HG02938 (cell line): ENCODE results near the gene EPB41L5.
"Not testable (repeated sequence)": the region's sequence is repeated elsewhere in the genome, so short reads cannot be mapped to it uniquely, and the experiment has no call there.

Experiments
- ATAC-seq: cut with Tn5 transposase; IDR thresholded peaks from one replicate; pipeline ENCODE4 v1.9.1; 2021; ENCODE audit warnings: mild to moderate bottlenecking, moderate library complexity; ENCODE audit not compliant: unreplicated experiment

Gene EPB41L5

DNA sequence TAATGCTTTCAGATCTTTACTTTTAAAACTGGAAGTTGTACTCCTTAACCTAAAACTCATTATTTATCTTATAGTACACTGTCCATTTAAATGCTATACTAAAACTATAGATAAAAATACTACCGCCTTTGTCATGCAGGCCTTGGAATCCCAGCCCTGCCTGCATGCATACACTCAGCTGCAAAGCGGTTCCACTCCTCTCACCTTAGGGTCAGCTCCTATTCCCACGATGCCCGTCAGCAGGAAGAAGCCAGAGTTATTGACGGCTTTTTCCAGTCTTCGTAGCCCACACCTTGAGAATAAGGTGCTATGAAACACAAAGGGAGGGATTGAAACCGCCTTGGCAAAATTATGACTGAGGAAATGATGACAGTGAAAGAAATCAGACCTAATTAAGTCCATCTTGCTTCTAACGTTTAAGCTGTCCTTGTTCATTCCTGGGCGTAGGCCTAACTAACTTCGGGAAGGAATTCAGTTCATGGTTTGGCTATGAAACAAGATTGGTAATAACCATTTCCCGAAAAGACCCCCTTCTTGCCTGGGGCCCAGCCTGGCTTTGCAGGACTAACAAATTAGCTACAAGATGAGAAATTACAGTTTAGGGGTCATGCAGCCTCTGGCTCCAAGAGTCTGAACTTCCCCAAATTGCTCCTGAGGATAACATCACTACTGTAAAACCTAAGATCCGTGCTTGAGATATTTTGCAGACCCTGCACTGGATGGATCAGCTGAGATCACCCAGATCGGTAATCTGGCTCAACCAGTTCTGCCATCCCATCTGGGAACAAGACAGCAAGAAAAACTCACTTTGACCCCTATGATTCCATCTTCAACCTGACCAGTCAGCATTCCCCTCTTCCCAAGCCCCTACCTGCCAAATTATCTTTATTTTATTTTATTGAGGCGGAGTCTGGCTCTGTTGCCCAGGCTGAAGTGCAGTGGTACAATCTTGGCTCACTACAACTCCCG is 17.1 kb downstream of the EPB41L5 start:
- no peak for ATAC-seq

GRCh38 chr2:120032297-120032696 is 19.4 kb downstream of the EPB41L5 start:
- ATAC-seq = no peak

DNA sequence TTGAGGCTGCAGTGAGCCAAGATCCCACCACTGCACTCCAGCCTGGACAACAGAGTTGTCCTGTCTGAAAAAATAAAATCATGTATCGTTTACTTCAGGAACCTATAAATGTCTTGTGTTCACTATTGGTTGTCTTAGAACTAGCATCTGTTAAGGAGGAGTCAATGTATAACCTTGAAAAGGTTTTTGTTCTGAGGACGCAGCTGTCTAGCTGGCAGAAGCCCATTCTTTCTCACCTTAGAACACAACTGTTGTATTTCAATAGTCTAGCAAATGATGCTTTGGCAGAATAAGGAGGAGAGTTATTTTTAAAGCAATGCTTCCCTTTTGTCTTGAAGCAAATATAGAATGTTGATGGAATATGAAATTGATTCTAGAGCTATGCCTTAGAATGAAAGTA is 21.1 kb downstream of the EPB41L5 start:
- no peak for ATAC-seq

- ATAC-seq = no peak
Observed at GRCh38 chr2:120034621-120035020, 21.7 kb downstream of the EPB41L5 start.

- no peak for ATAC-seq
Observed at GRCh38 chr2:120036145-120036544, 23.3 kb downstream of the EPB41L5 start.

DNA sequence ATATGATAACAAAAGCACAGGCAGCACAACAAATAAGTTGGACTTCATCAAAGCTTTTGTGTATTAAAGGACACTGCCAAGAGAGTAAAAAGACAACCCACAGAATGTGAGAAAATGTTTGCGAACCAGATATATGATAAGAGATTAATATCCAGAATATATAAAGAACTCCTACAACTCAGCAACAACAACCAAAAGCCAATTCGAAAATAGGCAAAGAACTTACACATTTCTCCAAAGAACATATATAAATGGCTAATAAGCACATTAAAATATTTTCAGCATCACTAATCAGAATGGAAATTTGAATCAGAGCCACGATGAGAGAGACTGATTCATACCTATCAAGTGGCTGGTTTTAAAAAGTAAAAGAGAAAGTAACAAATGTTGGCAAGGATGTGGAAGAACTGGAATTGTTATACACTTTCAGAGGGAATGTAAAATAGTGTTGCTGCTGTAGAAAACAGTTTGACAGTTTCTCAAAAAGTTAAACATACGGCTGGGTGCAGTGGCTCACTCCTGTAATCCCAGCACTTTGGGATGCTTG is 25.2 kb downstream of the EPB41L5 start:
- ATAC-seq = no peak

DNA sequence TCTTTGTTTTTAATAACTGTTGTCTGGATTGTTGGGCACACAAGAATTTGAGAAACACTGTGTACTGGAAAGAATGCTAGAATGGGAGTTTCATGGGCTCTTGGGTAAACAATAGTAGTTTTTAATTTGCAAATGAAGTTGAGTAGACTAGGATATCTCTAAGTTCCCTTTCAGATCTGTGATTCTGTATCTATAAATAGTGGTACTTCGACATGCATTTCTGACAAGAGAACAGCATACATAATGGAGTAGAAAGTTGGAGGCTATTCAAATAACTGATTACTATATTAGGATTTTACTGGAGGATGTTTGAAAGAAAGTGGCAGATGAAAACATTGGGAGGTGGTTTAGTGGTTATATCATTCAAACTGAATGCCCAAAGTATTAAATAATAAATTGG is 29.5 kb downstream of the EPB41L5 start:
- no peak for ATAC-seq

DNA sequence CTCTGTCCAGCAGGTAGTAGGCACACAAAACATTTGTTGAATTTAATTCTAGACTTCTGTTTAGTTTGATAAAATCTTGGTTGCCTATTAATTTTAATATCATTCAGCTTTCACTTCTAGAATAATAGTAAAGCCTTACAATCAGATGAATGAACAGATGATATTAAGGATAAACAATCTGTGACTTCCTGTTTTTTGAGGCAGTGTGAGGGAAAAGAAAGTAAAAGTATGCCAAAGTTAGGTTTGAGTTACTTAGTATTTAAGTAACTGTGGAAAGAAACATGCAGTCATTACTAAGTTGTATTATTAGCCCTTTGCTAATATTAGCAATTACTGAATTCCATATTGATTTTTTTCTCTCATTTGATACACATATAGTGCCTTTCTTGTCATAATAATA is 31.5 kb downstream of the EPB41L5 start:
- ATAC-seq = no peak

DNA sequence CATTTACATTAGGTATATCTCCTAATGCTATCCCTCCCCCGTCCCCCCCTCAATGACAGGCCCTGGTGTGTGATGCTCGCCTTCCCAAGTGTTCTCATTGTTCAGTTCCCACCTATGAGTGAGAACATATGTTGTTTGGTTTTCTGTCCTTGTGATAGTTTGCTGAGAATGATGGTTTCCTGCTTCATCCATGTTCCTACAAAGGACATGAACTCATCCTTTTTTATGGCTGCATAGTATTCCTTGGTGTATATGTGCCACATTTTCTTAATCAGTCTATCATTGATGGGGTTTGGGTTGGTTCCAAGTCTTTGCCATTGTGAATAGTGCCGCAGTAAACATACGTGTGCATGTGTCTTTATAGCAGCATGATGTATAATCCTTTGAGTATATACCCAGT is 32.9 kb downstream of the EPB41L5 start:
- not testable (repeated sequence) for ATAC-seq

GRCh38 chr2:120046252-120046651 is 33.4 kb downstream of the EPB41L5 start:
- ATAC-seq = not testable (repeated sequence)

GRCh38 chr2:120052597-120052996 is 39.7 kb downstream of the EPB41L5 start:
- no peak for ATAC-seq

GRCh38 chr2:120053891-120054290 is 41.0 kb downstream of the EPB41L5 start:
- no peak for ATAC-seq

DNA sequence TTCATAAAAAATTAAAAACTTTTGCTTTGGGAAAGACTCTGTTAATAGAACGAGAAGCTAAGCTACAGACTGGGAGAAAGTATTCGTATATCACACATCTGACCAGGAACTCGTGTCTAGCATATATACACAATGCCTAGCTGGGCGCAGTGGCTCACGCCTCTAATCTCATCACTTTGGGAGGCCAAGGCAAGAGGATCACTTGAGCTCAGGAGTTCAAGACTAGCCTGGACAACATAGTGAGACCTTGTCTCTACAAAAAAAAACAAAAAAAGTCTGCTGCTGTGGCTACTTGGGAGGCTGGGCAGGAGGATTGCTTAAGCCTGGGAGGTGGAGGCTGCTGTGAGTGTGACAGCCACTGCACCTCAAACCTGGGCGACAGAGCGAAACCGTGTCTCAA is 46.6 kb downstream of the EPB41L5 start:
- ATAC-seq = no peak

GRCh38 chr2:120060088-120060623 is 47.3 kb downstream of the EPB41L5 start:
- no peak for ATAC-seq

GRCh38 chr2:120064664-120065063 is 51.8 kb downstream of the EPB41L5 start:
- ATAC-seq = no peak

DNA sequence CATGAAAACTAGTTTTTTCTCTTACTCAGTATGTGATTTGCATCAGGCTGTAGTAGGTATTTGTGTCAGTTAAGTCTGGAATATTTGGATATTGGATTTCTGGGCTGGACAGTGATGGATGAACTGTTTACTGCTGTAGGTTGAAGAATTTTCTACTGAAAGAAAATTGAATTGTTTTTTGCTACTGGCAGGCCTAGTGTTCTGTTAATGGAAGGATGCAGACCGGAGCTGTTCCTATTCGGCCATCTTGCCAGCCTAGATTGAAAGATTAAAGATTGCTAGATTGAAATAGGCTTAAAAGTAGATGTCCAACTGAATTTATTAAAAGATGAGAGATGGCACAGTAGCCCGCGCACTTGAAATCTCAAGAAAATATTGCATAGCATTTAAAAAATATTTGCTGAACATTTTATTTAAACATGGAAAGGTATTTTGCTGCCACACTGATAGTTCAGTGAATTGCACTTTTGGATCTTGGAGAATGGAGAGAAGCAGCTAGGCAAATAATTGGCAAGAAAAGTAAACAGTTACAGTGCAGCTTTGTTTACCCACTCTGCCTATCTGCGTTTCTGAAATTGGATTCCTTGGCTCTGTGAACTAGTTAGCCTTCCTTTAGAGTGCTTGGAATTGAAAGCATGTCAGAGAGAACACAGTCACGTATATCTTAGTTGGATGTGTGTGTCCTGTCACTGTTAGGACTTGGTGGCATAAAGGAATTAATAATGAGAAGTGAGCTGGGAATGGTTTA is 54.1 kb downstream of the EPB41L5 start:
- no peak for ATAC-seq

GRCh38 chr2:120068040-120068658 is 55.3 kb downstream of the EPB41L5 start:
- not testable (repeated sequence) for ATAC-seq

GRCh38 chr2:120075545-120075944 is 62.7 kb downstream of the EPB41L5 start:
- ATAC-seq = no peak

DNA sequence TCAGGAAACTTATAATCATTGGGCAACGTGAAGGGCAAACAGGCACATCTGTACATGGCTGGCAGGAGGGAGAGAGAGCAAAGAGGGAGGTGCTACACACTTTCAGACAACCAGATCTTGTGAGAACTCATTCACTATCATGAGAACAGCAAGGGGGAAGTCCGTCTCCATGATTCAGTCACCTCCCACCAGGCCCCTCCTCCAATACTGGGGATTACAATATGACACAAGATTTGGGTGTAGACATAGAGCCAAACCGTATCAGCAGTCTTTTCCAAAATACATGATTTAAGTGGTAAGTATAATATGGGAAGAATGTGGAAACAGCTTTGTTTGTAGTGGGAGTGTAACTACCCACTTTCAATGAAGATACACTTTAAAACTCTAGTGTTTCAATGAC is 65.0 kb downstream of the EPB41L5 start:
- ATAC-seq = no peak

DNA sequence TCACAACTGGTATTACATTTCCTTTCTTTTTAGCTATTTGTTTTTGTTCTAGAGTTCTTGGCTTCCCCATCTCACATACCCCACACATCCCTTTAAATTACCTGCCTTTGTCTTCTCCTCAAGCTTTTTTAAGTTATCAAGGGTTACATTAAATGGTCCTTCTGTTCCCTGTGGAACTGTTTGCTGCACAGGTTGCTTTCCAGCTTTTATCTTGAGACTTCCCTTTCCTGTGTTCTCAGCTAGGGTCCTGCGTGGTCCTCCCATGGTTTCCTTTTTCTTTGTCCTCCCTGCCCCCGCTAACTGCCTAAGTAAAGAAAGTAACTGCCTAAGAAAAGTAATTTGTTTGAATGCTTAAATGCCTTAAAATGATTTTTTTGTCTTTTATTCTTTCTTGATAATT is 66.8 kb downstream of the EPB41L5 start:
- no peak for ATAC-seq

DNA sequence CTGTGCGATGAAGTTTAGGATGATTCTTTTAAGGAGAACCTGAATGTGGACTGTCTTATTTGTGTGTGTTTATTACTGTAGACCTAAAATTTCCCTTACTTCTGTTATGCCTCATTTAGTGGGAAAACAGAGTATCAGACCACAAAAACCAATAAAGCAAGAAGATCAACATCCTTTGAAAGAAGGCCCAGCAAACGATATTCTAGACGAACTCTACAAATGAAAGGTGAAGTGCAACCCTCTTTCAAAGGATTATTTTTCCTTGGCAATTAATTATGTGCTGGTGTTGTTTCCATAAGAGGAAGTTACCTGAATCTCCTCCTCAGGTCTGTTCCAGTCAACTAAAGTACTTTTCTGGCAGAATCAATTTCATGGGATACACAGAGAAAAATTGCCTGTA is 78.6 kb downstream of the EPB41L5 start:
- ATAC-seq = no peak
